Measurements from ENCODE around the gene GPR52.
"Not testable (repeated sequence)": the region's sequence is repeated elsewhere in the genome, so short reads cannot be mapped to it uniquely, and the experiment has no call there.

The GPR52 gene

GRCh38 chr1:174447866-174448530 lies at the start of gene GPR52:
Gene GPR52, plus strand, starts transcription at chr1:174447964. Its CDS starts 148 bp downstream, at chr1:174448112.
- no peak for DNase-seq

GRCh38 chr1:174398246-174398645 lies 49.5 kb upstream of the GPR52 start:
- DNase-seq: no peak

- no peak for DNase-seq
These were observed 48.6 kb upstream of the GPR52 start for GRCh38 chr1:174399211-174399610.

DNA sequence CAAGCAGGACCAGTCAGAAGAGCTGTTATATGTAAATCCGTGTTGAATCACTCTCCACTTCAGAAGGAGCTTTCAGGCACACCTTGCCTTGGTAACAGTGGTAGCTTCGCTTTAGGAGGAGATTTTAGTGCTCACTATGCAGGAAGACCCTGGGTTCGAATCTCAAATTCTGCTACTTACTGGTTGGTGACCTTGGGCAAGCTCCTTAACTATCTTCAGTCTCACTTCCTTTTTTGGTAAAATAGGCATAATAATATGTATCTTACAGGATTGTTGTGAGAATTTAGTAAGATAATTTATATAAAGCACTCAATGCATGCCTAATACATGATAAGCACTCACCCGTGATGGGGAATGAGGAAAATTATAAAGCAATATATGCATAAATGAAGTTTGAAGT lies 46.7 kb upstream of the GPR52 start:
- no peak for DNase-seq

- DNase-seq: no peak
These were observed 42.5 kb upstream of the GPR52 start for GRCh38 chr1:174405219-174405618.

DNA sequence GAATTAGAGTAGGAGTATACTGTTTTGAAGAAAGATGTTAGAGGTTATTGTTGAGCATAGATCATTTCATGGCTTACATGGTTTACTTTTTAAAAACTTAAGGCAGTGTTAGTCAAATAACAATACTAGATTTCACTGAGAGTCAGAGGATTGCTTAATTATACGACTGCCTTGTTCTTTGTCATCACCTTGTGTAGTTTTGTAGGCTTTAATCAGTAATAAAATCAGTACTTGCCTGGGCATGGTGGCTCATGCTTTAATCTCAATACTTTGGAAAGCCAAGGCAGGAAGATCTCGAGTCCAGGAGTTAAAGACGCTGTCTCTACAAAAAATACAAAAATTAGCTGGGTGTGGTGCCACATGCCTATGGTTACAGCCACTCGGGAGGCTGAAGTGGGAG lies 41.3 kb upstream of the GPR52 start:
- no peak for DNase-seq

GRCh38 chr1:174407665-174408064 lies 40.1 kb upstream of the GPR52 start:
- no peak for DNase-seq

- no peak for DNase-seq
These were observed 39.6 kb upstream of the GPR52 start for GRCh38 chr1:174408146-174408545.

- DNase-seq: not testable (repeated sequence)
These were observed 38.0 kb upstream of the GPR52 start for GRCh38 chr1:174409801-174410200.

GRCh38 chr1:174413632-174414031 lies 34.1 kb upstream of the GPR52 start:
- no peak for DNase-seq

- no peak for DNase-seq
These were observed 33.6 kb upstream of the GPR52 start for GRCh38 chr1:174414203-174414602.

DNA sequence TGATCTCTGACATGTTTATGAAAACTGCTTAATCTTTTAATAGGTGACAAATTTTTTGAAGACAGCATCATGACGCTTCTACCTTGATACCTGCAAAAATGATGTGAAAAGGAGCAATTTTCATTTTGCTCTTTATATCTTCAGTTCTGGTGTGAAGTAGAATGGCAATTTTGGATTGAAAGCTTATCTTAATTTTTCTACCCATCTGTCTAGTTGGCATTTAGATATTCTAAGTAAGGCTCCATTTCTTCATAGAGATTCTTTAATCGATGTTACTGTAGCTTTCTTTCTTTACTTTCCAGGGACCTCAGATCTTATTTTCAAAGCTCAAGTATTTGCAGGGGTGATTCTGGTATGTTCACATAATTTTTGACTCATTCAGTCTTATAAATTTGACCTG lies 32.3 kb upstream of the GPR52 start:
- no peak for DNase-seq

DNA sequence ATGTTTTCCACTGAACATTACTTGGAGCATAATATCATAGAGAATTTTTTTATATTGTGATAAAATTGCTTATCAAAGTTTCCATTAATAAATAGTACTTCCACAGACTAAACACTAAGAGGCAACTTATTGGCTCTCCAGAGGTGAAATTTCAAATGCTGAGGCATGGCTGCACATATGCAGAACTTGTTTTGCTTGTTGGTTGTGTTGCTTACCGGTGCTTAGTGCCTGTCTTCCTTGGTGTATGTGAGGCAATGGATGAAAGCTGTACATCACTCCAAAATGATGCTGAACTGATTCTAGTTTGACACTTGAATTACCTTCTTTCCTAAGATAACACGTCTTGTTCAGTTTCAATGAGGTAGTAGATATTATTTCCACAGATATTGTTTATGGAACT lies 29.8 kb upstream of the GPR52 start:
- no peak for DNase-seq

DNA sequence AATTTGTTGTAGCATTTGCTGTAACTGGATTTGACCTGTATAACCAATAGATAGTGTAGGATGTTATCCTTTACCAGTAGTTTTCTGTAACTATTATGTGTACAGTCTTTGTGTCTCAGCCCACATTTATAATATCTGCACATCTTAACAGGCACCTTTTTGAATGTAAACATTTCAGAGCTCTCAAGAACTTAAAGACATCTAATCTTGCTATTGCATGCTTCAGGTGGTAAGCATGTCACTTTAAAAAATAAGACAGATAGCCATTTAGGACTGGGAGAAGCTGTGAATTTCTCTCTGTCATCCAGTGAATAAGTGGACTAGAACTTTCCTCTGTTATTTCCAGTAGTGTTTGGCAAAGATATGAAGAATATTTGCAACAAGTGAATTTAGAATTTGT lies 22.6 kb upstream of the GPR52 start:
- no peak for DNase-seq

- DNase-seq: no peak
These were observed 21.6 kb upstream of the GPR52 start for GRCh38 chr1:174426153-174426552.

DNA sequence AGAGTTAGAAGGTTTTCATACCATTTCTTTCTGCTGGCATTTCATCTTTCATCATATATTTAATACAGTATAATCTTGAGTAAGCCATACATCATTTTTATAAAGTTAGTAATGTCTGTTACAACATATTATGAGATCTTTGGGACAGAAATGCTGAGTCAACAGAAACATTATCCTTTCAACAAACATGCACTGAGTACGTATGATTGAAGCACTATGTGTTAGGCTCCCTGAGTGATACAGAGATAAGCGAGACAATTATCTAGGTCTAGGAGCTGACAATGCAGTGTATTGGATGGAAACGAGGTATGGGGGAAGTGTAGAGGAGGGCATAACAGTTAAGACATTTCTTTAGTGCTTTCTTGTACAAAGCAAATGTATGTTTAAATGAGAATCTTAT lies 19.7 kb upstream of the GPR52 start:
- DNase-seq: no peak

DNA sequence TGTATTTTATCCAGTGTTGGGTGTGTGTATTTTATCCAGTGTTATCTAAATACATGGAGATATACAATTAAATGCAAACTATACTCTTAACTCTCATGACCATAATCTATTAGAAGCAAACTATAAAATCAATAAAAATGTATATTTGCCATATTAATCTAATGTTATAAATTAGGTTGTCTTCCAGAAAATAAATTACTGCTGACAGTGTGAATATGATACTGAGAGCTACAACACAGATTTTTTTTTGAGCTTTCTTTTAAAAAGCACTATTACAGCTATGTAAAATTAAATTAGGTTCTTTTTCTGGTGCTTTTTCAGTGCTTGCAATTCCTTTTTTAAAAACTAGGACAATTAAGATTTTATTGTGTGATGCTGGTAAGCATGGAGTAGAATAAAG lies 19.0 kb upstream of the GPR52 start:
- no peak for DNase-seq

DNA sequence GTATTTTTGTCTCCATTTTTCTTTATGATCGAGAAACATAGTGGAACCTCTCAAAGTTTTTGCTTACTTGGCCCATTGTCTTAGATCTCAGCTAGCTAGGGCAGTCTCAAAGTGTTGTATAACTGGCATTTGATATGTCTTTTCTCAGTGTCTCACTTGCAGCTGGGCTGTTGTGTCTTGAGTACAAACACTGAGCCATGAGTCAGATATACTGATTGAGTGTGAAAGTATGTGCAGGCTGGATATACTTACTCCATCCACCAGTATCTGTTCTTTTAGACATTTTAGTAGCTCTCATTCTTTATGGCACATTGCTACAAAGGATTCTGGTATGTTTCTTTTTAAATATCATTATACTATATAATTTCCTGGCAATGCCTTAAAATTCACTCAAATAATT lies 14.3 kb upstream of the GPR52 start:
- no peak for DNase-seq

- no peak for DNase-seq
These were observed 2.4 kb upstream of the GPR52 start for GRCh38 chr1:174445351-174445750.

DNA sequence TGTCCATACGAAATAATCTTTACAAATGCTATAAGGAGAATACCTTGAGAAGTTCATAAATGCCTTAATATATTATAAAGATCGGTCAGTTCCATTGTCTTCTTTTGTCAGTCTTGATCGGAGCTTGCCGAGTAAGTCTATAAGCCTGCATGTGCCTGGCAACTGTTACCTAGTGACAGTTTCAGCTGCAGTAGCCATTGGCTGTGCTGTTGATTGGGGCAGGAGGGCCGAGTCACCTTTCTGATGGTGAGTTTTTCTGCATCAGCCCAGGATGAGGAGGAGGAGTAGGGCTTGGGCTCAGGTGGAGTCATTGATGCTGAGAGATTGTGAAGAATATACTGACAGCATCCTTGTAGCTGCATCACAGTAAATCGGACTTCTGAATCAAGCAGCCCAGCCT lies 1.9 kb upstream of the GPR52 start:
- DNase-seq: no peak

DNA sequence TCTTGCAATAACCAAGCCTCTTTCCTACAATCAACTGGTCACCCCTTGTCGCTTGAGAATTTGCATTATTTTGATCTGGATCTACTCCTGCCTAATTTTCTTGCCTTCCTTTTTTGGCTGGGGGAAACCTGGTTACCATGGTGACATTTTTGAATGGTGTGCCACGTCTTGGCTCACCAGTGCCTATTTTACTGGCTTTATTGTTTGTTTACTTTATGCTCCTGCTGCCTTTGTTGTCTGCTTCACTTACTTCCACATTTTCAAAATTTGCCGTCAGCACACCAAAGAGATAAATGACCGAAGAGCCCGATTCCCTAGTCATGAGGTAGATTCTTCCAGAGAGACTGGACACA lies 743 bp downstream of the GPR52 start:
- DNase-seq: no peak

- no peak for DNase-seq
These were observed 1.2 kb downstream of the GPR52 start for GRCh38 chr1:174448974-174449373.

GRCh38 chr1:174451408-174451807 lies 3.6 kb downstream of the GPR52 start:
- no peak for DNase-seq

DNA sequence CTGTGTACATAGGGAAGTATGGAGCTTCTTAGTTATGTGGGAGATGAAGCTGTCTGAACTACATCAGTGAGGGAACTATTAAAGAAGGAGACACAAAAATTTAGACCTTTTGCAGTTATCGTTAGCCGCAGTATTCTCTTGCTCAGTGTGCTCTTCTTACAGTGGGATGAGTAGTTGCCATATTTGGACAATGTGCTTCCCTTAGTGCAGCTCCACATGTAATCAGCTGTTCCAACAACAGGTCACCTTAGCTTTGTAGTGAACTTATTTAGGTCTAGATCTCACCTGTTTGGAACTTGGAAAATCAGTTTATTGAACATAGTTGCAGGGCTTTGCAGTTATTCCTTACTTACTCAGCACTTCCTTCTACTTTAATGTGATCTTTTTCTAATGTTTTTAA lies 18.1 kb downstream of the GPR52 start:
- DNase-seq: no peak

DNA sequence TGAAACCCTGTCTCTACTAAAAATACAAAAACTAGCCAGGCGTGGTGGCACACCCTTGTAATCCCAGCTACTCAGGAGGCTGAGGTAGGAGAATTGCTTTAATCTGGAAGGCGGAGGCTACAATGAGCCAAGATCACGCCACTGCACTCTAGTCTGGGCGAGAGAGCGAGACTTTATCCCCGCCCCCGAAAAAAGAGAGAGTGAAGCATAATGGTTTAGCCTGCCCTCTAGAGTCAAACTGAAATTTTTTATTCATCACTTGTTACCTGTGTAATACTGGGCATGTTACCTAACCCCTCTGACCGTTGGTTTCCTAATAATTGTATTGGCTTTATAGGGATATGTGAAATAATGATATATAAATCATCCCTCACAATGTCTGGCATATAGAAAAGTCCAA lies 18.8 kb downstream of the GPR52 start:
- DNase-seq: no peak

GRCh38 chr1:174469052-174469451 lies 21.3 kb downstream of the GPR52 start:
- no peak for DNase-seq

Data from stimulated activated CD4-positive, alpha-beta T cell treated with anti-CD3 and anti-CD28 coated beads, Interleukin-12 subunit alpha, Interleukin-12 subunit beta, amount 100 ng/mL, for 4 hours (primary cell).